ENCODE results near the gene TCP10L. TPM values are rescaled to one million over a fixed set of nuclear protein-coding genes. Genes with fewer than 3 reads are reported as not detected.
A peak's percentile ranks its signal among the peaks of the same experiment; 100 is the strongest.

TCP10L gene
- total and polyA plus RNA-seq, 2 of the 8 experiments (the other 6 are each of a cell fraction or from before 2014, with no cell fraction given) = 0.45 to 0.99 TPM

DNA sequence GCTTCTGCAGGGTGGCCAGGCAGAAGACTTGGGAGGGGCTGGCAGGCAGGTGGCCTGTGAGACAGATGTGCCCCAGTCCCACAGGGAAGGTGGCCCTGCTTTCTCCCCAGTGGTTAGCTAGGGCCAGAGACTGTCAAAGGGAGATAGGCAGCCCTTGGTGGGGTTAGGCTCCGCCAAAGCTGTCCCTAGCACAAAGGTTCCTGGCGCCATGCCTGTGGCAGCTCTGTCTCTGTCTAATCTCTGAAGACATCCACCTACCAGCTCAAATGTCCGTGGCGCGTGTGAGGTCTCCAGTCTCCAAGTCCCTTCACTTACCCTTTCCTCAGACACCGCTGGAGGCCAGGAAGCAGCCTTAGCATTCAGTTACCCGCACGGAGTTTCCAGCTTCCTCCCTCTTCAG, 17.7 kb downstream of the TCP10L start:
- Histone ChIP-seq H3K23ac (ENCODE audit: insufficient read length) (no peak overlapping the region), H3K36me3 (ENCODE audit: control insufficient read depth in 2 of 4, insufficient read depth in 4 of 4, low read length in 3 of 4) (no peaks in the 10 kb centered on the region; a peak in 2 of 8 replicates), H3K23me2 (ENCODE audit: low read depth, low read length) (peaks cover 7% of the 10 kb centered on the region; the same call in 1 of the 2 replicates), H3K4ac (replicated peaks; ENCODE audit: insufficient read length, low read depth, low read length) (no peak overlapping the region), H4K5ac (ENCODE audit: insufficient read length, low read depth, low read length) (no peak overlapping the region), H3K18ac (ENCODE audit: extremely low read depth, low read length) (peak overlapping the region; percentile 19), H4K91ac (replicated peaks; ENCODE audit: insufficient read length, low read length) (no peak overlapping the region), H2BK12ac (ENCODE audit: low read depth, low read length) (0 out of 2 replicates have a peak overlapping the region, but pooled peaks have one; percentile 43), H3K56ac (replicated peaks; ENCODE audit: insufficient read length, low read depth, low read length) (no peak overlapping the region), H3K9me3 (ENCODE audit: insufficient read depth in 2 of 2, low read depth in 1 of 2, low read length in 1 of 2) (peaks cover 0 to 7% of the 10 kb centered on the region in 2 experiments; a peak in 2 of 4 replicates), H2BK5ac (ENCODE audit: low read depth, low read length) (no peak overlapping the region), H3K27me3 (replicated peaks in 1 of 4; ENCODE audit: control insufficient read depth in 3 of 4, extremely low read depth in 1 of 4, insufficient read depth in 3 of 4, low read length in 3 of 4) (peaks cover 0 to 2% (median 0%) of the 10 kb centered on the region in 4 experiments; a peak in 1 of 7 replicates), H3K79me1 (ENCODE audit: low read depth, low read length) (no peaks in the 10 kb centered on the region), H4K8ac (ENCODE audit: extremely low read depth, insufficient read depth, low read length) (no peak overlapping the region), H2BK15ac (ENCODE audit: low read length) (0 out of 2 replicates have a peak overlapping the region, but pooled peaks have one; percentile 88), H3K14ac (ENCODE audit: insufficient read length) (no peak overlapping the region), H3K4me1 (replicated peaks in 1 of 4; ENCODE audit: control insufficient read depth in 3 of 4, insufficient read depth in 4 of 4, low read length in 3 of 4) (peaks cover 0 to 9% (median 2%) of the 10 kb centered on the region in 4 experiments; a peak in 4 of 7 replicates), H3K79me2 (ENCODE audit: control insufficient read depth in 1 of 2, insufficient read depth in 2 of 2, low read length in 2 of 2) (no peaks in the 10 kb centered on the region), H2BK120ac (replicated peaks; ENCODE audit: low read depth, low read length) (no peak overlapping the region), H2AFZ (ENCODE audit: low read length) (no peak overlapping the region), H2BK20ac (ENCODE audit: low read length) (no peak overlapping the region), H2AK5ac (ENCODE audit: low read depth, low read length) (peak overlapping the region; percentile 61; the same call in 1 of the 2 replicates), H3K27ac (ENCODE audit: low read depth, low read length) (no peak overlapping the region), H4K20me1 (replicated peaks in 1 of 2; ENCODE audit: control insufficient read depth in 1 of 2, insufficient read depth in 2 of 2, low read length in 2 of 2) (no peaks in the 10 kb centered on the region), H3K4me2 (ENCODE audit: insufficient read depth in 1 of 2, low read depth in 2 of 2, low read length in 2 of 2) (no peak overlapping the region), H3K4me3 (ENCODE audit: extremely low read depth in 1 of 4, insufficient read depth in 2 of 4, low read depth in 3 of 4, low read length in 4 of 4) (no peak overlapping the region), H3K9ac (replicated peaks in 1 of 4; ENCODE audit: extremely low read depth in 1 of 4, low read depth in 3 of 4, low read length in 3 of 4) (no peak overlapping the region)
- TF ChIP-seq JUN (IDR thresholded peaks at IDR 0.05; ENCODE audit: low read depth, low read length) = no peak
- TF ChIP-seq BCL11A (IDR thresholded peaks at IDR 0.05; ENCODE audit: low read depth in 2 of 2, low read length in 2 of 2) = no peak
- TF ChIP-seq CHD2 (IDR thresholded peaks at IDR 0.05; ENCODE audit: low read length) = no peak
- TF ChIP-seq MAFK (IDR thresholded peaks at IDR 0.05; ENCODE audit: low read depth, low read length) = no peak
- TF ChIP-seq BACH1 (IDR thresholded peaks at IDR 0.05; ENCODE audit: low read length) = no peak
- TF ChIP-seq RAD21 (IDR thresholded peaks at IDR 0.05 in 1 of 2, conservative IDR thresholded peaks at IDR 0.05 in 1 of 2; ENCODE audit: low read depth in 2 of 2, low read length in 2 of 2) = no peak
- TF ChIP-seq CBX5 (IDR thresholded peaks at IDR 0.05; ENCODE audit: low read depth, low read length) = no peak
- CTCF ChIA-PET (ENCODE audit: partially characterized antibody) = interaction anchor here (0.6 to 4.2 kb wide), 8 partner anchors 10 to 731 kb away, joined by 4 to 23 read pairs (median 7); no protein-coding TSS in a partner anchor
- DNase-seq (ENCODE audit: low read depth in 1 of 2, low spot score in 2 of 2) (no peak), FAIRE-seq (no peak)
- 91% methylated on average over 7 of the region's 8 CpGs; no CpG with 5 or more reads in 1 of the 2 experiments for WGBS, 2 experiments (ENCODE audit: extremely low coverage in 1 of 2, insufficient coverage in 1 of 2, insufficient read length in 1 of 2, insufficient replicate concordance in 2 of 2, low coverage in 1 of 2, low lambda C conversion rate in 2 of 2, missing lambda C conversion rate in 1 of 2)
- POLR2A ChIA-PET (ENCODE audit: partially characterized antibody) = interaction anchor here (0.6 kb wide), 1 partner anchor 204 kb away, joined by 3 read pairs; no protein-coding TSS in a partner anchor

Measured in H1 (cell line).